ENCODE data around the gene IQSEC3. TPM values are rescaled to one million over a fixed set of nuclear protein-coding genes. Genes with fewer than 3 reads are reported as not detected.

The IQSEC3 gene
- total RNA-seq, 1 donor from 2014 or later: 8.8 TPM

- Mint-ChIP-seq H3K4me3 (peak overlapping the region; percentile 1), H3K9me3 (no peaks in the 10 kb centered on the region), H3K27ac (peak overlapping the region; percentile 84), H3K27me3 (ENCODE audit: low read depth) (peaks cover 6% of the 10 kb centered on the region), H3K4me1 (peaks cover 70% of the 10 kb centered on the region), H3K36me3 (no peaks in the 10 kb centered on the region)
- TF ChIP-seq CTCF (IDR thresholded peaks at IDR 0.05; ENCODE audit: unreplicated experiment): no peak
- DNase-seq (ENCODE audit: low spot score in 2 of 2, unreplicated experiment in 2 of 2): no peak
These were observed 102.4 kb downstream of the IQSEC3 start for GRCh38 chr12:168763-169525.

GRCh38 chr12:169528-170370 is 103.2 kb downstream of the IQSEC3 start:
- TF ChIP-seq CTCF (IDR thresholded peaks at IDR 0.05; ENCODE audit: unreplicated experiment): no peak
- H3K4me1 Mint-ChIP-seq: peaks cover 63% of the 10 kb centered on the region
- H3K27me3 Mint-ChIP-seq (ENCODE audit: low read depth): peaks cover 3% of the 10 kb centered on the region
- no peak overlapping the region for H3K4me3 Mint-ChIP-seq
- H3K27ac Mint-ChIP-seq: peak overlapping the region; percentile 32
- no peaks in the 10 kb centered on the region for H3K36me3 Mint-ChIP-seq
- H3K9me3 Mint-ChIP-seq: no peaks in the 10 kb centered on the region
- no peak for DNase-seq (ENCODE audit: low spot score in 2 of 2, unreplicated experiment in 2 of 2)

DNA sequence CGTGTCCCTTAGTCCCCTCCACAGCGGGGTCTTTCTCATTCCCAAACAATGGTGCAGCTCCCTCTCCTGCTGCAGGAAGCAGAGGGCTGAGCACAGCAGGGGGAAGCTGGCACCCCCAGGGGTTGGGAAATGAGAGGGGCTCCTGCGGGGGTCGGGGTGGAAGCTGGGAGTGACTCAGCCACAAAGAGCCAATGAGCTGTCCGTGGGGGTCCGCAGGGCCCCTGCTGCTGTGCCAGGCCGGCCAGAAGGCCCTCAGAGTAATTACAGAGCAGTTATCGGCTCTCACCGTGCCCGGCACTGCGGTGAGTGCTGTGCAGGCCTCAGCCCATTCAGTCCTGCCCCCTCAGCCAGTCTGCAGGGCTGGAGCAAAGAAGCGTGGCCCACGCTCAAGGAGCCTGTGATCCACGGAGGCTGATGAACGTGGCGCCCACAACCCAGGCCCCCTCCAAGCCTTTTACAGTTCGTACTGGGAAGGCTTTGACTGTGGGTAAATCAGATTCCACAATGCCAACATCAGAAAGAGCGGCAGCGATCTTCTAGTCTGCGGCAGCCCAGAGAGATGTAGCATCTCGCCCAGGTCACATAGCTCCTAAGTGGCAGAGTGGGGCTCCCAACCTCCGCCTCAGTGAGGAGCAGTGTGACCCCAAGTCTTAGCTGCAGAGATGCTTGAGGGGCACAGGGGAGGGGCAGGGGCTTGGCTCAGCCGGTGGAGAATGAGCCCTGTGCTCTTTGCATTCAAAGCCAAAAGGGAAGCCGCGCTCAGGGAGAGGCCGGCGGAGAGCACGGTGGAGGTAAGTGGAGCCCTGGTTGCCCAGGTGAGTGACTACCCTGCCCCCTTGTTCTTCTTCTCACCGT is 104.0 kb downstream of the IQSEC3 start:
- DNase-seq (ENCODE audit: low spot score in 2 of 2, unreplicated experiment in 2 of 2): no peak
- Mint-ChIP-seq H3K27ac (no peak overlapping the region), H3K36me3 (no peaks in the 10 kb centered on the region), H3K9me3 (no peaks in the 10 kb centered on the region), H3K4me1 (peaks cover 67% of the 10 kb centered on the region), H3K4me3 (no peak overlapping the region), H3K27me3 (ENCODE audit: low read depth) (peaks cover 3% of the 10 kb centered on the region)
- no peak for TF ChIP-seq CTCF (IDR thresholded peaks at IDR 0.05; ENCODE audit: unreplicated experiment)

- Mint-ChIP-seq H3K4me3 (no peak overlapping the region), H3K9me3 (no peaks in the 10 kb centered on the region), H3K4me1 (peaks cover 64% of the 10 kb centered on the region), H3K36me3 (no peaks in the 10 kb centered on the region), H3K27ac (no peak overlapping the region), H3K27me3 (ENCODE audit: low read depth) (peaks cover 3% of the 10 kb centered on the region)
- DNase-seq (ENCODE audit: low spot score in 2 of 2, unreplicated experiment in 2 of 2): no peak
- no peak for TF ChIP-seq CTCF (IDR thresholded peaks at IDR 0.05; ENCODE audit: unreplicated experiment)
These were observed 104.7 kb downstream of the IQSEC3 start for GRCh38 chr12:171276-171675.
